Fibroblast of peridontal ligament (primary cell): ENCODE data around the gene ZNF20.
"Not testable (repeated sequence)": the region's sequence is repeated elsewhere in the genome, so short reads cannot be mapped to it uniquely, and the experiment has no call there.

Source experiments
- DNase-seq: peaks from one replicate; pipeline ENCODE4 v3.0.0-alpha.2; 2010; ENCODE audit errors: extremely low read depth

The ZNF20 gene

DNA sequence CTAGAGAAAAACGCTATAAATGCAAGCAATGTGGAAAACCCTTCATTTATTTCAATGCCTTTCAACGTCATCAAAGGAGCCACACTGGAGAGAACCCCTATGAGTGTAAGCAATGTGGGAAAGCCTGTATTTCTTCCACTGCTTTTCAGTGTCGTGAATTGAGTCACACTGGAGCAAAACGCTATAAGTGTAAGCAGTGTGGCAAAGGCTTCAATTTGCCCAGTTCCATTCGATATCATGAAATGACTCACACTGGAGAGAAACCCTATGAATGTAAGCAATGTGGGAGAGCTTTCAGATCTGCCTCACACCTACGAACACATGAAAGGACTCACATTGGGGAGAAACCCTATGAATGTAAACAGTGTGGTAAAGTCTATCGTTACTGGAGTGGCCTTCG is 27.4 kb downstream of the ZNF20 start:
- DNase-seq = no peak

DNA sequence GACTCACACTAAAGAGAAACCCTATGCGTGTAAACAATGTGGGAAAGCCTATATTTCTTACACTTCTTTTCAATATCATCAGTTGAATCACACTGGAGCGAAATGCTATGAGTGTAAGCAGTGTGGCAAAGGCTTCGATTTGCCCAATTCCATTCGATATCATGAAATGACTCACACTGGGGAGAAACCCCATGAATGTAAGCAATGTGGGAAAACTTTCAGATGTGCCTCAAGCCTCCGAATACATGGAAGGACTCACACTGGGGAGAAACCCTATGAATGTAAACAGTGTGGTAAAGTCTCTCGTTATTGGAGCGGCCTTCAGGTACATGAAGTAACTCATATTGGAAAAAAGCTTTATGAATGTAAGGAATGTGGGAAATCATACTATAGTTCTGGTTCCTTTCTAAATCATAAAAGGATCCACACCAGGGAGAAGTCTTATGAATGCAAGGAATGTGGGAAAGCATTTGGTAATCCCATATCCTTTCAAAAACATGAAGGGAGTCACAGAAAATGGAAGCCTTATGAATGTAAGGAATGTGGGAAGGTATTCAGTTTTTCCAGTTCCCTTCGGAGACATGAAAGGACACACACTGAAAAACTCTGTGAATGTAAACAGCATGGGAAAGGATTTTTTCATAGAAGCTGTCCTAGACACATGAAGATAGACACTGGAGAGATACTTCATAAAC is 28.1 kb downstream of the ZNF20 start:
- no peak for DNase-seq

DNA sequence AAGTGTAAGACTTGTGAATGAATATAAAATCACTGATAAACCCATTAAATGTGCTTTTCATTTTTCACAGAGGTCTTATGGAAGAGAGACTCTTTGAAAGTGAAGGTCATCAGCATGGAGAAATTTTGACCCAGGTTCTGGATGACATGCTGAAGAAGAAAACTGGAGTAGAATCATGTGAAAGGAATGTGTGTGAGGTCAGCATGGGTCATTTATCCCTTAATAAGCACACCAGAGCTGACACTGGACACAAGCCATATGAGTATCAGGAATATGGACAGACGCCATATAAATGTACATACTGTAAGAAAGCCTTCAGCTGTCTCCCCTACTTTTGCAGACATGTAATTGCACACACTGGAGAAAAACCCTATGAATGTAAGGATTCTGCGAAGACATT is 29.0 kb downstream of the ZNF20 start:
- DNase-seq = no peak

DNA sequence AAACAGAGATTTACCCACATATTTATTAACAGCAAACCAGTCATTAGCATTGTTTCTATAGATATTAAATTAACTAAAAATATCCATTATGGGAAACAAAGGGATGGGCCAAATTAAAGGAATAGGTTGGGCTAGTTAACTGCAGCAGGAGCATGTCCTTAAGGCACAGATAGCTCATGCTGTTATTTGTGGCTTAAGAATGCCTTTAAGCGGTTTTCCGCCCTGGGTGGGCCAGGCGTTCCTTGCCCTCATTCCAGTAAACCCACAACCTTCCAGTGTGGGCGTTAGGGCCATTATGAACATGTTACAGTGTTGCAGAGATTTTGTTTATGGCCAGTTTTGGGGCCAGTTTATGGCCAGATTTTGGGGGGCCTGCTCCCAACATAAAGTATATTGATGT is 36.2 kb downstream of the ZNF20 start:
- not testable (repeated sequence) for DNase-seq

DNA sequence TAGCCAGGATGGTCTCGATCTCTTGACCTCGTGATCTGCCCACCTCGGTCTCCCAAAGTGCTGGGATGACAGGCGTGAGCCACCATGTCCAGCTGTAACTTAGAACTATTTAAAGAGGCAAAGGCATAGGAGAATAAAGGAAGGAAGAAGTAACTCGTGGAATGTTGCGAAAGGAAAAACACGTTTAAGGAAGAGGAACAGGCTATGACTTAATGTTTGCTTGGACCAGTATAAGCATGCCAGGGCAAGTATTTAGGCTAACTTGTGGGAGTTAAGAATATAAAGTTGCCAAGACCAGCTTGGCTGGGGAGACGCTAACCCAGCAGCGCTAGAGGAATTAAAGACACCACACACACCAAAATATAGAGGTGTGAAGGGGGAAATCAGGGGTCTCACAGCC is 42.1 kb downstream of the ZNF20 start:
- no peak for DNase-seq

DNA sequence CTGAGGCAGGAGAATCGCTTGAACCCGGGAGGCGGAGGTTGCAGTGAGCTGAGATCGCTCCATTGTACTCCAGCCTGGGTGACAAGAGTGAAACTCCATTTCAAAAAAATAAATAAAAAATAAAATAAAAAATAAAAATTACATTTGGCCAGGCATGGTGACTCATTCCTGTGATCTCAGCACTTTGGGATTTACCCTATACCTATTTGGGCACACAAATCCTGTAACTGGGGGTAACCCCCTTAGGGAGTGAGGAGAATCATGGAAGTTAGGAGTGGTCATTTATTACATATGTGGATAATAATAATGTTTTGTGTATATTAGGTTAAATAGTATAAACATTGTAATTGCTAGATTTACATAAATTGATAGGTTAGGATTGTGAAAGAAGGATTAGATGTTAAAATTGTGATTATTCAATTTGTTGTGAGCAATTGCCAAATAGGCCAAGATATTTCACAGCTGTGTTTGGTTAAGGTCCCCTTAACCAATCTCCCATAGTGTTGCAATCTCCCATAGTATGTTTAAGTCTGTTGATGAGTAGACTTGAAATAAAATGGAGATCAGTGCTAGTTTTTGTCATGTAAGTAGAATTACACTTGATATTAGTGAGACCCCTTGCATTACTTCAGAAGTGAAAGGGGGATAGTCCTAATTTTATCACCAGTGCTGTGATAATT is 44.9 kb downstream of the ZNF20 start:
- peak; percentile 73 for DNase-seq

DNA sequence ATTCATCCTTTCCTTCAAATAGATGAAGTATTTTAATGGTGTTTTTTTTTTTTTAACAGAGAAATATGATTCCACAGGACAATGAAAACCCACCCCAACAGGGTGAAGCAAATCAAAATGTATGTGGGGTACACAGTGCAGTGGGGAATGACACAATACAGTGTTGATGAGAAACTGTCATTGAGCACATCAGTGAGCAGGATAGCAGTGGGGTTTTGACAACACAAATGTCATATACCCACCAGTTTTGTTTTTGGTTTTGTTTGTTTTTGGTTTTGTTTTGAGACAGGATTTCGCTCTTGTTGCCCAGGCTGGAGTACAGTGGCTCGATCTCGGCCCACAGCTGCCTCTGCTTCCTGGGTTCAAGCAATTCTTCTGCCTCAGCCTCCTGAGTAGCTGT is 46.4 kb downstream of the ZNF20 start:
- no peak for DNase-seq

DNA sequence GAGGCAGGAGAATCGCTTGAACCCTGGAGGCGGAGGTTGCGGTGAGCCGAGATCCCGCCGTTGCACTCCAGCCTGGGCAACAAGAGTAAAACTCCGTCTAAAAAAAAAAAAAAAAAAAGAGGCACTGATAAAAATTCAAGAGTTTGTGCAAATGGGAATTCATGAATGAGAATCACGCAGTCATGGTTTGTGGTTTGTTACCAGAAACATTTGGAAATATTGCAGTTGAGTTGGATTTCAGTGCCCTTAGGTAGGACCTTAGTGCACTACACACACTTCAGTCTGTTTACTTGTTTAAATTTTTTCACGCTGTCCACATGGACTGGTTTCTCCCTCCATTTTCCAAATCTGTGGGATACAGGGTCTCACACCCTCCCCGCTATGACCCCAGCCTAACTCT is 47.2 kb downstream of the ZNF20 start:
- peak; percentile 65 for DNase-seq

DNA sequence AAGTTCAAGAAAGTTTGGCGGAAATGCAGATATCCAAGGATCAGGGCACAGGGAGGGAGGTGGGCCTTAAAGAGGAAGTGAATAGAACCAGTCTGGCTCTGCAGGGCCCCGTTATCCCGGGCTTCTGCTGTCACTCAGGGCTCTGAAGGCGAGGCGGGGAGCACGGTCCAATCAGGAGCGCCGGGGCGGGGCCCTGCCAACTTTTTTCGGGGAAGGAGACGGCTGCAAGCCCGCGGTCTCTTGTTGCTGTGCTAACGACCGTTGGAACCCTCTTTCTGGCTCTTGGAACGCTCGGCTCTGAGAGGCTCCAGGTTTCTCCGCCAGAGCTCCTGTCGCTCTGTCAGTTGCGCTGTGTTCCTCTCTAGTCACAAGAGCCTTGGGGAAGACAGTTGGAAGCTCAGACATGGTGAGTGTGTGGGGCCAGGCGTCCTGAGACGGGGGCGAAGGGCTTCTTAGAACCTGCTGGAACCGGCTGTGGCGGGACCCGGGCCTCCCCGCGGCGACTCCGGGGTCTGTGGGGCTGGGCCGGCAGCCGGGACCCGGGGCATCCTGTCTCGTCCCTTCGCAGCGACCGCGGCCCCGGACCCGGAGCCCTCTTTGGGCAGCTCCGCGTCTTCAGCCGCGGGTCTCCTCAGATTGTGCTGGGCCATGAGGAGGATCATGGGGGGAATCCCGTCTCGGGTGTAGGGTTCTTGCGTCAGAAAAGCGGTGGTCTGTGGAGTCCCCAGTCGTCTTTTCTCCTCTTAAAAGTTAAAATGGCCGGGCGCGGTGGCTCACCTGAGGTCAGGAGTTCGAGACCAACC is 47.9 kb downstream of the ZNF20 start:
- peak; percentile 85 for DNase-seq

DNA sequence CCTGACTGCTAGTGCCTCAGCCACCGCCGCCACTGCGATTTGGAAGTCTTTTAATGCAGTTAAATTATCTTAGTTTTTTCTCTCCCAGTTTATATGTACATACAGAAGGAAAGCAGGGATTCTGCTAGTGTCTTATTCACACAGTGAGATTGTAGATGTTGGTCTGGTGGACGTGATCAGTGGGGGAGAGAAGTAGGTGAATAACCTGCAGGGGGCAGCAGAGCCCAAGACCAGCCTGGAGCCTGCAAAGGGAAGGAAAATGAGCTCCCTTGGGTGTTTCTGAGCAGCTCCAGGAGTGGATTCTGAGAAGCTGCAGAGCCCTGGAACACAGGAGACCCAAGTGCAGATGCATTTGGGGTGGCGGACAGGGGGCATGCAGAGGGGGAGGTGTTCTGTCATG is 49.3 kb downstream of the ZNF20 start:
- DNase-seq = peak; percentile 74

DNA sequence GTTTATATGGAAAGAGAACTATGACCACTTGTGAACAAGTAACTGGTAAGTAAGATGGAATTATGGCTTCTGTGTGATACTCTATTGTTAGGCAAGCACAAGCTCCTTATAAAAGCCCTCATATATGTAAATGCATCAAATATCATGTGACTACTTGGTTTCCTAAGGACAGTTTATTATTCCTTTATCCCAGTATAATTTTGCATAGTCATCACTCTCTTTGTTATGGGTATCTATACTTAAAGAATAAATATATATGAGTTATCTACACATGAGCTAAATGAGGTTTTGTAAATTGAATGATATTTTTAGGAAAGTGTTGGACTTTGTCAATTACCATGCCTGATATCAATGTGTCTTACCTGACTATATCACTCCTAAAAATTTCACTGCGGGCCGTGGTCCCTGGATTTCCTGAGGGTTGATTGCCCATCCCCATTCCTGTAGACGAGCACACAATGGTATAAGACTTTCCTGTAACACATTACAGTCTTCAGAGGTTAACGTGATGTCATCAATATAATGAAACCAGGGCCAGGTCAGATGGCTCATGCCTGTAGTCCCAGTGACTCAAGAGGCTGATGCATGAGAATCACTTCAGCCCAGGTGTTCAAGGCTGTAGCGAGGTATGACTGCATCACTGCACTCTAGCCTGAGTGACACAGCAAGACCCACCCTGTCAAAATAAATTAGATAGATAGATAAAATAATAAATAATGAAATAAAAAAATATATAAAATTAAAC is 54.9 kb downstream of the ZNF20 start:
- no peak for DNase-seq

DNA sequence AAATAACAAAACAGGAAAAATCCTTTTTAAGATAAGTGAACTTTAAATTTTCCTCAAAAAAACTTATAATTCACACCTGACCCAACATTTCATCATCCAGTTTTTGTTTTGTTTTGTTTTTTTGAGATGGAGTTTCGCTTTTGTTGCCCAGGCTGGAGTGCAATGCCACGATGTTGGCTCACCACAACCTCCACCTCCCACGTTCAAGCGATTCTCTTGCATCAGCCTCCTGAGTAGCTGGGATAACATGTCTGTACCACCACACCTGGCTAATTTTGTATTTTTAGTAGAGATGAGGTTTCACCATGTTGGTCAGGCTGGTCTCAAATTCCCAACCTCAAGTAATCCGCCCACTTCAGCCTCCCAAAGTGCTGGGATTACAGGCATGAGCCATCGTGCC is 56.8 kb downstream of the ZNF20 start:
- DNase-seq = not testable (repeated sequence)
